ENCODE measurements around the gene MATN1. TPM values are rescaled to one million over a fixed set of nuclear protein-coding genes. Genes with fewer than 3 reads are reported as not detected.

The MATN1 gene
- polyA plus RNA-seq, 3 donors from 2014 or later = not detected

- Mint-ChIP-seq H3K36me3 (peaks cover 5 to 8% (median 6%) of the 10 kb centered on the region in 3 donors), H3K27ac (peak overlapping the region; percentile 99 to 100 (median 100))
Observed at GRCh38 chr1:30753660-30754123, 30.3 kb upstream of the MATN1 start.

DNA sequence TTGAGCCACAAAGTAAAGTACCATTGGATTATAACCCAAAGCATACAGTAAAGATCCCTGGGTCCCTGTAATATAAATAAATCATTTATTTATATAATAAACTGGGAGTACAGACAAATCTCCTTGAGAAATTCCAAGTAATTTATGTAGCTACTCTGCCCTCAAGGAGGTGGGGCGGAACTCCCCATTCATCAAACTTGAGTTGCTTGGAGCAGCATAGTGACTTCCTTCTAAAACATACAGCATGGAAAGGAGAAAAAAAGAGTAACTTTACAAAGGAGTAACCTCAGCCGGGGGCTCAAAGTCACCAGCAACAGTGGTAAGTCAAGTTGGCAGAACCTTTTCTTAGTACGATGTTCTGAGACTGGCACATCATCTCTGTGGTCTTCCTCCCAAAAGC is 29.7 kb upstream of the MATN1 start:
- H3K36me3 Mint-ChIP-seq = peaks cover 5 to 8% (median 6%) of the 10 kb centered on the region in 3 donors
- peaks cover 15 to 38% (median 21%) of the 10 kb centered on the region in 3 donors for H3K27me3 Mint-ChIP-seq (ENCODE audit: low read depth in 3 of 3)
- H3K9me3 Mint-ChIP-seq = no peaks in the 10 kb centered on the region
- no peak for DNase-seq
- peak overlapping the region; percentile 99 to 100 (median 100) for H3K27ac Mint-ChIP-seq
- peak overlapping the region; percentile 96 to 100 (median 100) for H3K4me3 Mint-ChIP-seq
- peaks cover 97 to 100% of the 10 kb centered on the region in 2 donors for H3K4me1 Mint-ChIP-seq

More at GRCh38 chr1:30753660-30754123, 30.3 kb upstream of the MATN1 start:
- no peaks in the 10 kb centered on the region for H3K9me3 Mint-ChIP-seq
- peak in 1 of 3 donors; percentile 37 for DNase-seq
- H3K4me1 Mint-ChIP-seq = peaks cover 97 to 100% of the 10 kb centered on the region in 2 donors
- peaks cover 15 to 35% (median 19%) of the 10 kb centered on the region in 3 donors for H3K27me3 Mint-ChIP-seq (ENCODE audit: low read depth in 3 of 3)
- H3K4me3 Mint-ChIP-seq = peak overlapping the region; percentile 96 to 100 (median 100)

GRCh38 chr1:30752651-30752908 is 29.2 kb upstream of the MATN1 start:
- Mint-ChIP-seq H3K4me3 (peak overlapping the region; percentile 61 to 83 (median 64)), H3K27me3 (ENCODE audit: low read depth in 3 of 3) (peaks cover 15 to 41% (median 26%) of the 10 kb centered on the region in 3 donors), H3K36me3 (peaks cover 5 to 9% (median 8%) of the 10 kb centered on the region in 3 donors), H3K4me1 (peaks cover 98 to 100% of the 10 kb centered on the region in 2 donors), H3K27ac (peak overlapping the region; percentile 95 to 100 (median 98)), H3K9me3 (no peaks in the 10 kb centered on the region)
- no peak for DNase-seq

DNA sequence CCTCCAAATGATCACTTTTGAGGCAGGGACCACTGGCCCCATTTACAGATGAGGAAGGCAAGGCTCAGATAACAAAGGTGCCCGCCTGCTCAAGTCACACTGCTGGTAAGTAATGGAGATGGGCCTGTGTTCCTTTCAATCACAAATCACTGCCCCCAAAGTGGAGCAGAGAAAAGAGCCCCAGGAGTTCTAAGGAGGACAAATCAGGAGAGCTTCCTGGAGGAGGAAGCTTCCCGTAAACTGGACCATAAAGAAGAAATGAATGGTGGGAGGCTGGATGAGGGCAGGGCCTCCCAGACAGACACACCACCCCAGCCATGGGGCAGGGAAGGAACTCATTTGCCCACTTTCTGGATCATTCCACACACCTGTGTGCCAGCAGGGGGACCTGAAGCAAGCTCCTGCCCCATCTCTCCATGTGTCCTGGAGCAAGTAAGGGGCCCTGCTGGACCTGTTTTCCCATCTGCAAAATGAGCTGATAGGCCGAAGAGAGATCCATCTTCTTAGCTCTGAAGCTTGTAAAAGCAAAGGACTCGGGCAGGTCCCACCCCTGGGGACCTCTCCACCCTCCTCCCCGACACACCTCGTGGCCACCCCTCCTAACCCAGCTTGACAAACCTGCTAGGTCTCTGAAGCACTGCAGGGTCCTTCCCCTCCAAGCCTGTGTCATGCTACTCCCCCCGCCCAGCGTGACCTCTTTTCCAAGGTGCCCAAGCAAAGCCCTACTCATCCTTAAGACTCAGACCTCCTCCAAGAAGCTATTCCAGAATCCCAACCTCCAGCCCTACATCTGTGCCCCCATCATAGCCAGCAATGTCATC is 28.7 kb upstream of the MATN1 start:
- Mint-ChIP-seq H3K27ac (peak overlapping the region; percentile 95 to 100 (median 98)), H3K36me3 (peaks cover 5 to 13% (median 8%) of the 10 kb centered on the region in 3 donors), H3K9me3 (no peaks in the 10 kb centered on the region), H3K4me1 (peaks cover 98 to 100% of the 10 kb centered on the region in 2 donors), H3K27me3 (ENCODE audit: low read depth in 3 of 3) (peaks cover 9 to 36% (median 26%) of the 10 kb centered on the region in 3 donors), H3K4me3 (peak overlapping the region; percentile 62 to 83 (median 67))
- DNase-seq = no peak

DNA sequence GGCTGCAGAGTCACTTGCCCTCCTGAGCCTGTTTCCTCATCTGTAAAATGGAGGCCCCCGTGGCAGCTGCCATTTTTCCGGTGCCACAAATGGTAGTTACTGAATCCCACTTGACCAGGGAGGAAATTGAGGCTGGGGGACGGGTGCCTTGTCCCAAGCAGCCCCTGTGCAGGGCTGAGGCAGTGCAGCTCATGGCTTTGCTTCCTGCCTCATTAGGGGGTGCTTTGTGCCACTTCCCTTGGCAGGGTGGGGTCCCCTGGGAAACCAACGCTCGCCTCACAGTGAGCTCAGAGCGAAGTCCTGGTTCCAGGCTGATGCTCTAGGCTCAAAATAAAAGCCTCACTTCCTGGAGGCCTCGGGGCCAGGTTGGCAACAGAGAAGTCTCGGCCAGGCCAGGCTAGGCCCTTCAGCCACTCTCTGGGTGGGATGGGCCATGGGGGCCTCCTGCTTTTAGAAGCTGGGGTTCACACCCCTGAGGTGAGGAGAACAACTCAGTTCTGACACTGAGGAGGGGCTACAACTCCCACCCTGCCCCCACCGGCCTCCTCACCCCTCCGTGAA is 27.4 kb upstream of the MATN1 start:
- Mint-ChIP-seq H3K27ac (peak overlapping the region; percentile 95 to 100 (median 98)), H3K27me3 (ENCODE audit: low read depth in 3 of 3) (peaks cover 3 to 32% (median 25%) of the 10 kb centered on the region in 3 donors), H3K36me3 (peaks cover 5 to 13% (median 8%) of the 10 kb centered on the region in 3 donors), H3K9me3 (no peaks in the 10 kb centered on the region), H3K4me3 (peak overlapping the region; percentile 62 to 88 (median 83)), H3K4me1 (peaks cover 99 to 100% of the 10 kb centered on the region in 2 donors)
- DNase-seq = peak in 2 of 3 donors; percentile 27 to 47

DNA sequence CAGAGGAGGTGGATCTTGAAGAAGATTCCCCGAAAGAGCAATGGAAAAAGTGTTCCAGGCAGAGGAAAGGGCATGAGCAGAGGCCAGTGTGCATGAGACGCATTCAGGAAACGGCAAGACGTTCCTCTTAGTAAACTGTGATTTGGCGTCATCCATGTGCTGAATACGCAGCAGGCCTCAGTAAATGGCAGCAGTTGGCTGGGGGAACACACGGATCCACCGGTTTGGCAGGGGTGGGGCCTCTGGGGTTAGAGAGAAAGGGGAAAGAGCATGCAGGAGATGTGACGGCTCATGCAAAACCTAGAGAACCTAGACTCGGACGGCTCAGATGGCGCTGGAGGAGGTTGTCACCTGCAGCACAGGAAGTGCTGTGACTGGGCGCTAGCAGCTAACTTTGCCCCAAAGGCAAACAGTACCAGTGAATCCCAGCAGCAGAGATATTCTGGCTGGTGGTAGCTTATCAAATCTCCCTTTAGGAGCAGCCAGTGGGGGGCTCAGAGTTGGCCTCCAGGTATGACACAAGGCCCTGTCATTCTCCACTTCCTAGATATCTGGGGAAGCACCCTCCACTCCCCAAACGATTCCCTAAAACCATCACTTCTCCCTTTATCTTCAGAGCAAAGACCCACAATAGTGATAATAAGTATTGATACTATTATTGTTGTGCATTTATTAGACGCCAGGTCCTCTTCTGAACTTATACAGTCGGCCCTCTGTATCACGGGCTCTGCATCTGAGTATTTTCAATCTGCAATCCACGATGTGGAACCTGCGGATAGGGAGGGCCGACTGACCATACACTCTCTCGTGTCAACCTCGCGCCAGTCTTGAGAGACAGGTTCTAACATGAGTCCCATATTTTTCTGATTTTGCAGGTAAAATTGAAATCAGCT is 26.6 kb upstream of the MATN1 start:
- H3K36me3 Mint-ChIP-seq = peaks cover 0 to 13% (median 4%) of the 10 kb centered on the region in 3 donors

GRCh38 chr1:30748699-30749401 is 25.5 kb upstream of the MATN1 start:
- H3K36me3 Mint-ChIP-seq = peaks cover 0 to 13% (median 4%) of the 10 kb centered on the region in 3 donors
- DNase-seq = peak in 1 of 3 donors; percentile 28
- peaks cover 99 to 100% of the 10 kb centered on the region in 2 donors for H3K4me1 Mint-ChIP-seq
- H3K4me3 Mint-ChIP-seq = peak overlapping the region; percentile 62 to 88 (median 83)
- H3K9me3 Mint-ChIP-seq = no peaks in the 10 kb centered on the region
- H3K27me3 Mint-ChIP-seq (ENCODE audit: low read depth in 3 of 3) = peaks cover 8 to 35% (median 34%) of the 10 kb centered on the region in 3 donors
- peak overlapping the region; percentile 95 to 100 (median 98) for H3K27ac Mint-ChIP-seq

More for the DNA sequence above, 26.6 kb upstream of the MATN1 start:
- peak; percentile 62 to 71 (median 70) for DNase-seq
- H3K4me3 Mint-ChIP-seq = peak overlapping the region; percentile 62 to 88 (median 83)
- peaks cover 99 to 100% of the 10 kb centered on the region in 2 donors for H3K4me1 Mint-ChIP-seq
- no peaks in the 10 kb centered on the region for H3K9me3 Mint-ChIP-seq
- H3K27ac Mint-ChIP-seq = peak overlapping the region; percentile 95 to 100 (median 98)
- H3K27me3 Mint-ChIP-seq (ENCODE audit: low read depth in 3 of 3) = peaks cover 6 to 27% (median 27%) of the 10 kb centered on the region in 3 donors

DNA sequence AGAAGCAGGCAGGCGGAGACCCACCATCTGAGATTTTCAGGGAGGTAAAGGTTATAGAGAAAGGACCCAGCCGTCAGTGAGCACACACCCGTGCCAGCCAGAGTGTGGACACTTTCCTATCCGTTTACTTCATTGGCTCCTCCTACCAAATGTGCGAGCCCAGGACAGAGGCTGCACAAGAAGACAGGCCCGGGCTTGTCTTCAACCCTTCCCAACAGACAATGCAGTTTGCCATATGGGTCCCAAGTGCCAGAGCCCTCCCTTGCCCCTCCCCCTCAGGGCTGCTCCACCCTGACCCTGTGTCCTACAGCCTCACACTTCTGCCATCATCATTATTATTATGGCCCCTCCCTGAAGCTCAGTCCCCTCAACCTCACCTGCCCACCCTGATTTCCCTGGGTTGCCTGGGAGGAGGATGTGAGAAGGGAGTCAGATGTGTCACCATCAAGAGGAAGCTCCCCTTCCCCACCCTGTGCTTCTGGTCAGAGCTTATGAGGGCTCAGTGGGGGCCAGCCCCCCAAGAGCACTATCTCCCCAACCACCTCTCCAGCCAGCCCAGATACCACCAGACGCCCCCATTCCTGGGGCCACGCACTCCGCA is 24.8 kb upstream of the MATN1 start:
- H3K4me1 Mint-ChIP-seq = peaks cover 99 to 100% of the 10 kb centered on the region in 2 donors

GRCh38 chr1:30747033-30748008 is 23.9 kb upstream of the MATN1 start:
- no peaks in the 10 kb centered on the region for H3K9me3 Mint-ChIP-seq
- no peak for DNase-seq
- H3K4me1 Mint-ChIP-seq = peaks cover 100% of the 10 kb centered on the region in 2 donors
- peak overlapping the region; percentile 95 to 100 (median 98) for H3K27ac Mint-ChIP-seq
- H3K36me3 Mint-ChIP-seq = peaks cover 5 to 14% (median 5%) of the 10 kb centered on the region in 3 donors
- H3K4me3 Mint-ChIP-seq = peak overlapping the region; percentile 62 to 88 (median 83)
- H3K27me3 Mint-ChIP-seq (ENCODE audit: low read depth in 3 of 3) = peaks cover 14 to 39% (median 38%) of the 10 kb centered on the region in 3 donors

More for the DNA sequence above, 24.8 kb upstream of the MATN1 start:
- peaks cover 12 to 40% (median 40%) of the 10 kb centered on the region in 3 donors for H3K27me3 Mint-ChIP-seq (ENCODE audit: low read depth in 3 of 3)
- H3K4me3 Mint-ChIP-seq = peak overlapping the region; percentile 62 to 88 (median 83)
- H3K36me3 Mint-ChIP-seq = peaks cover 5 to 16% (median 8%) of the 10 kb centered on the region in 3 donors
- no peaks in the 10 kb centered on the region for H3K9me3 Mint-ChIP-seq
- peak overlapping the region; percentile 95 to 100 (median 98) for H3K27ac Mint-ChIP-seq
- DNase-seq = no peak

GRCh38 chr1:30746212-30747032 is 23.0 kb upstream of the MATN1 start:
- Mint-ChIP-seq H3K36me3 (peaks cover 10 to 20% (median 11%) of the 10 kb centered on the region in 3 donors), H3K9me3 (no peaks in the 10 kb centered on the region), H3K4me3 (peak overlapping the region; percentile 62 to 88 (median 83)), H3K27ac (peak overlapping the region; percentile 95 to 100 (median 98)), H3K27me3 (ENCODE audit: low read depth in 3 of 3) (peaks cover 16 to 39% (median 37%) of the 10 kb centered on the region in 3 donors), H3K4me1 (peaks cover 100% of the 10 kb centered on the region in 2 donors)
- no peak for DNase-seq

DNA sequence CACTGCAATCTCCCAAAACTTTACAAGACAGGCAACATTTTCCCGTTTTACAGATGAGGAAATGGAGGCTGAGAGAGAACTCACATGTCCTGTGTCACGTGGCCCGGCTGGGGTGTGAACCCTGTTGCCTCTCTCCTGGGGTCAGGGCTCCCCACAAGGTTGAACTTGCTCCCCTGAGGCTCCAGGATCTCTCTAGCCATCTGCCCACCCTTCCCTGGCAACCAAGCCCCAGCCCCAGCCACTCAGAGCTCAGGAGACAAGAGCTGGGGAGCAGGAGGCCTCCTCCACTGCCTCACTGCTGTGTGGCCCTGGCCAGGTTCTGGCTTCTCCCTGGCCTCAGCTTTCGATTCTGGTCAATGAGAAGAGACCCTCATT is 22.4 kb upstream of the MATN1 start:
- peak in 1 of 3 donors; percentile 12 for DNase-seq
- peaks cover 19 to 42% (median 42%) of the 10 kb centered on the region in 3 donors for H3K27me3 Mint-ChIP-seq (ENCODE audit: low read depth in 3 of 3)
- peaks cover 100% of the 10 kb centered on the region in 2 donors for H3K4me1 Mint-ChIP-seq
- H3K9me3 Mint-ChIP-seq = peaks cover 0 to 1% (median 0%) of the 10 kb centered on the region in 6 donors
- peak overlapping the region; percentile 95 to 100 (median 98) for H3K27ac Mint-ChIP-seq
- H3K36me3 Mint-ChIP-seq = peaks cover 11 to 23% (median 17%) of the 10 kb centered on the region in 3 donors
- H3K4me3 Mint-ChIP-seq = peak overlapping the region; percentile 62 to 88 (median 83)
